Measurements from ENCODE around the gene ZNF519.
"Not testable (repeated sequence)": the region's sequence is repeated elsewhere in the genome, so short reads cannot be mapped to it uniquely, and the experiment has no call there.

Gene ZNF519

GRCh38 chr18:14132271-14132700, at the start of gene ZNF519:
TSS of gene ZNF519 (minus strand) at chr18:14132435. CDS start at chr18:14132277, 158 bp downstream.
- DNase-seq, result peak; percentile 92

GRCh38 chr18:14179306-14179705, 47.1 kb upstream of the ZNF519 start:
- no peak for DNase-seq

- DNase-seq, result peak; percentile 83
These were observed 46.3 kb upstream of the ZNF519 start for GRCh38 chr18:14178321-14179196.

GRCh38 chr18:14177540-14178320, 45.5 kb upstream of the ZNF519 start:
- not testable (repeated sequence) for DNase-seq

GRCh38 chr18:14175404-14175803, 43.2 kb upstream of the ZNF519 start:
- not testable (repeated sequence) for DNase-seq

- no peak for DNase-seq
These were observed 42.5 kb upstream of the ZNF519 start for GRCh38 chr18:14174706-14175085.

GRCh38 chr18:14174002-14174705, 41.9 kb upstream of the ZNF519 start:
- not testable (repeated sequence) for DNase-seq

- DNase-seq, result not testable (repeated sequence)
These were observed 41.1 kb upstream of the ZNF519 start for GRCh38 chr18:14173116-14173951.

GRCh38 chr18:14172142-14173115, 40.2 kb upstream of the ZNF519 start:
- DNase-seq, result not testable (repeated sequence)

- DNase-seq, result not testable (repeated sequence)
These were observed 39.3 kb upstream of the ZNF519 start for GRCh38 chr18:14171301-14172141.

GRCh38 chr18:14170367-14171036, 38.3 kb upstream of the ZNF519 start:
- not testable (repeated sequence) for DNase-seq

- DNase-seq, result not testable (repeated sequence)
These were observed 30.7 kb upstream of the ZNF519 start for GRCh38 chr18:14162915-14163314.

- DNase-seq, result not testable (repeated sequence)
These were observed 19.4 kb upstream of the ZNF519 start for GRCh38 chr18:14151564-14152113.

GRCh38 chr18:14150766-14151165, 18.5 kb upstream of the ZNF519 start:
- not testable (repeated sequence) for DNase-seq

- DNase-seq, result not testable (repeated sequence)
These were observed 17.7 kb upstream of the ZNF519 start for GRCh38 chr18:14149916-14150420.

GRCh38 chr18:14149121-14149850, 17.1 kb upstream of the ZNF519 start:
- not testable (repeated sequence) for DNase-seq

- not testable (repeated sequence) for DNase-seq
These were observed 16.0 kb upstream of the ZNF519 start for GRCh38 chr18:14147935-14148865.

Data from stimulated activated CD4-positive, alpha-beta T cell treated with anti-CD3 and anti-CD28 coated beads, Interleukin-1b, Interleukin-23, amount 100 ng/mL, for 48 hours (primary cell).